ENCODE data around the gene TMEM178A.
"Not testable (repeated sequence)": the region's sequence is repeated elsewhere in the genome, so short reads cannot be mapped to it uniquely, and the experiment has no call there.

Gene TMEM178A

GRCh38 chr2:39650468-39650867, 15.2 kb upstream of the TMEM178A start:
- Histone ChIP-seq H3K36me3 (ENCODE audit: control insufficient read depth, insufficient read depth, low read length) (no peaks in the 10 kb centered on the region), H3K4me2 (ENCODE audit: low read length) (no peak overlapping the region), H3K4me1 (no peaks in the 10 kb centered on the region), H2AFZ (no peak overlapping the region), H3K9ac (no peak overlapping the region), H3K27ac (no peak overlapping the region), H3K27me3 (ENCODE audit: control insufficient read depth, insufficient read depth, low read length) (no peaks in the 10 kb centered on the region), H3K4me3 (ENCODE audit: low read depth, low read length) (no peak overlapping the region), H3K79me2 (no peaks in the 10 kb centered on the region), H3K9me3 (ENCODE audit: control insufficient read depth, low read length) (no peaks in the 10 kb centered on the region)
- no peak for TF ChIP-seq CTCF (IDR thresholded peaks at IDR 0.05)

GRCh38 chr2:39656215-39656614, 9.5 kb upstream of the TMEM178A start:
- H3K27me3 ChIP-seq (ENCODE audit: control insufficient read depth, insufficient read depth, low read length); H3K4me3 ChIP-seq (ENCODE audit: low read depth, low read length); H3K79me2 ChIP-seq; H2AFZ ChIP-seq; H3K4me2 ChIP-seq (ENCODE audit: low read length); H3K9ac ChIP-seq; H3K4me1 ChIP-seq; H3K9me3 ChIP-seq (ENCODE audit: control insufficient read depth, low read length); H3K27ac ChIP-seq; H3K36me3 ChIP-seq (ENCODE audit: control insufficient read depth, insufficient read depth, low read length): not testable (repeated sequence)

GRCh38 chr2:39657287-39657937, 8.3 kb upstream of the TMEM178A start:
- Histone ChIP-seq H3K27ac (no peak overlapping the region), H3K9ac (no peak overlapping the region), H3K4me3 (ENCODE audit: low read depth, low read length) (no peak overlapping the region), H3K79me2 (no peaks in the 10 kb centered on the region), H3K27me3 (ENCODE audit: control insufficient read depth, insufficient read depth, low read length) (no peaks in the 10 kb centered on the region), H3K36me3 (ENCODE audit: control insufficient read depth, insufficient read depth, low read length) (no peaks in the 10 kb centered on the region), H2AFZ (no peak overlapping the region), H3K4me2 (ENCODE audit: low read length) (no peak overlapping the region), H3K9me3 (ENCODE audit: control insufficient read depth, low read length) (no peaks in the 10 kb centered on the region), H3K4me1 (no peaks in the 10 kb centered on the region)
- TF ChIP-seq CTCF (IDR thresholded peaks at IDR 0.05), result no peak

GRCh38 chr2:39658371-39658770, 7.3 kb upstream of the TMEM178A start:
- H3K9ac ChIP-seq, result no peak overlapping the region
- no peaks in the 10 kb centered on the region for H3K36me3 ChIP-seq (ENCODE audit: control insufficient read depth, insufficient read depth, low read length)
- H3K4me1 ChIP-seq, result no peaks in the 10 kb centered on the region
- H3K27ac ChIP-seq, result no peak overlapping the region
- H3K9me3 ChIP-seq (ENCODE audit: control insufficient read depth, low read length), result no peaks in the 10 kb centered on the region
- no peak overlapping the region for H3K4me3 ChIP-seq (ENCODE audit: low read depth, low read length)
- no peaks in the 10 kb centered on the region for H3K27me3 ChIP-seq (ENCODE audit: control insufficient read depth, insufficient read depth, low read length)
- no peaks in the 10 kb centered on the region for H3K79me2 ChIP-seq
- no peak overlapping the region for H3K4me2 ChIP-seq (ENCODE audit: low read length)
- TF ChIP-seq CTCF (IDR thresholded peaks at IDR 0.05), result no peak
- no peak overlapping the region for H2AFZ ChIP-seq

GRCh38 chr2:39659765-39660611, 5.7 kb upstream of the TMEM178A start:
- H3K4me3 ChIP-seq (ENCODE audit: low read depth, low read length), result no peak overlapping the region
- no peak overlapping the region for H3K4me2 ChIP-seq (ENCODE audit: low read length)
- H3K9ac ChIP-seq, result no peak overlapping the region
- H3K4me1 ChIP-seq, result no peaks in the 10 kb centered on the region
- H3K36me3 ChIP-seq (ENCODE audit: control insufficient read depth, insufficient read depth, low read length), result no peaks in the 10 kb centered on the region
- no peak overlapping the region for H3K27ac ChIP-seq
- no peaks in the 10 kb centered on the region for H3K79me2 ChIP-seq
- TF ChIP-seq CTCF (IDR thresholded peaks at IDR 0.05), result no peak
- H3K27me3 ChIP-seq (ENCODE audit: control insufficient read depth, insufficient read depth, low read length), result no peaks in the 10 kb centered on the region
- no peaks in the 10 kb centered on the region for H3K9me3 ChIP-seq (ENCODE audit: control insufficient read depth, low read length)
- no peak overlapping the region for H2AFZ ChIP-seq

All from parathyroid adenoma (tissue), 2 donors.